Esophagus squamous epithelium (tissue), 5 donors: ENCODE data around the gene UBE2H. TPM values are rescaled to one million over a fixed set of nuclear protein-coding genes. Genes with fewer than 3 reads are reported as not detected.

Experiments used
- DNase-seq: peaks from one replicate; lab custom pipeline; 2025; lab: John Stamatoyannopoulos, UW
- H3K27ac ChIP-seq, 4 donors: fragments of 200-600 bp; sonication (generic); one replicate each; pipeline ENCODE4 v1.5.1; 2016 to 2019; ENCODE audit warnings: mild to moderate bottlenecking in 1 of 4
- H3K27me3 ChIP-seq, 4 donors: fragments of 200-600 bp; sonication (generic); 1 replicate in 3 of 4; 2 replicates in 1 of 4; pipeline versions ENCODE4 v1.5.1 to v1.6.0; 2017 to 2021; ENCODE audit warnings: antibody characterized with exemption in 1 of 4
- H3K36me3 ChIP-seq, 3 donors: fragments of 200-600 bp; sonication (generic); one replicate each; pipeline ENCODE4 v1.5.1; 2016 to 2019
- H3K4me1 ChIP-seq, 3 donors: fragments of 200-600 bp; sonication (generic); one replicate each; pipeline ENCODE4 v1.5.1; 2017 to 2019
- H3K4me3 ChIP-seq, 4 donors: fragments of 200-600 bp; sonication (generic); 1 replicate in 3 of 4; 2 replicates in 1 of 4; pipeline ENCODE4 v1.5.1; 2016 to 2019; ENCODE audit warnings: mild to moderate bottlenecking in 2 of 4, moderate library complexity in 1 of 4
- H3K9me3 ChIP-seq, 3 donors: fragments of 200-600 bp; sonication (generic); one replicate each; pipeline ENCODE4 v1.5.1; 2016 to 2019
- CTCF ChIP-seq, 6 experiments: fragments of 450-650 bp in 4 of 6; fragments of 200-600 bp in 2 of 6; sonication (generic) in 2 of 6; IDR thresholded peaks; one replicate each; pipeline ENCODE4 v1.5.1; 2016 to 2019; ENCODE audit warnings: antibody characterized with exemption in 6 of 6, mild to moderate bottlenecking in 4 of 6, moderate library complexity in 4 of 6
- POLR2A ChIP-seq, 4 donors: fragments of 450-650 bp; IDR thresholded peaks; one replicate each; pipeline ENCODE4 v1.6.1; 2017; ENCODE audit warnings: antibody characterized with exemption in 4 of 4, mild to moderate bottlenecking in 4 of 4, moderate library complexity in 3 of 4
- WGBS, 2 donors: methylation state at CpG; one replicate each; pipeline ENCODE4 v1.1.5; 2018; 5-methylcytosine and 5-hydroxymethylcytosine counted together
- intact Hi-C: fragments of 100-400 bp; cut with DNase I; formaldehyde crosslinking; loops from one replicate; pipeline ENCODE4 v1.15.0; 2022
- small RNA-seq, 4 donors: library from RNA; depleted of rRNA; stranded (forward); fragments of <200 nt; gene quantifications; one replicate each; pipeline ENCODE3, GENCODE V24; 2016
- total RNA-seq, 4 donors: library from RNA; depleted of rRNA; stranded (reverse); fragments of >200 nt; gene quantifications; one replicate each; pipeline ENCODE4 v1.1.0, GENCODE V29; 2016
- donor health status: DM: yes; HTN: yes; CAD: no.

Gene UBE2H
- total RNA-seq, 4 donors from 2014 or later = 60.1 to 113 (median 88.7) TPM

- WGBS, 2 donors = 3 to 12% methylated on average over 22 to 36 of the region's 42 CpGs
- TF ChIP-seq CTCF (IDR thresholded peaks at IDR 0.05) (no peak), POLR2A (IDR thresholded peaks at IDR 0.05) (no peak)
- DNase-seq = no peak
- Histone ChIP-seq H3K36me3 (no peaks in the 10 kb centered on the region), H3K27me3 (peaks cover 44 to 100% (median 76%) of the 10 kb centered on the region in 4 donors), H3K4me3 (no peak overlapping the region), H3K27ac (no peak overlapping the region), H3K9me3 (no peaks in the 10 kb centered on the region), H3K4me1 (peaks cover 55 to 80% (median 63%) of the 10 kb centered on the region in 3 donors)
- intact Hi-C loops = no loop called here
Observed at GRCh38 chr7:129782818-129783583, 169.8 kb downstream of the UBE2H start.

GRCh38 chr7:129781928-129782817, 170.6 kb downstream of the UBE2H start:
- no peak for TF ChIP-seq CTCF (IDR thresholded peaks at IDR 0.05)
- TF ChIP-seq POLR2A (IDR thresholded peaks at IDR 0.05) = no peak
- H3K4me3 ChIP-seq = peak overlapping the region; percentile 0 to 77 (median 44)
- no peak overlapping the region for H3K27ac ChIP-seq
- intact Hi-C loops = no loop called here
- DNase-seq = no peak
- no peaks in the 10 kb centered on the region for H3K9me3 ChIP-seq
- peaks cover 55 to 81% (median 63%) of the 10 kb centered on the region in 3 donors for H3K4me1 ChIP-seq
- 3 to 5% methylated on average over 16 to 21 of the region's 73 CpGs for WGBS, 2 donors
- H3K36me3 ChIP-seq = no peaks in the 10 kb centered on the region
- peaks cover 44 to 100% (median 78%) of the 10 kb centered on the region in 4 donors for H3K27me3 ChIP-seq

- peak overlapping the region in 1 of 4 donors; percentile 91 for H3K27ac ChIP-seq
- no peaks in the 10 kb centered on the region for H3K36me3 ChIP-seq
- peak overlapping the region; percentile 67 to 77 (median 70) for H3K4me3 ChIP-seq
- WGBS, 2 donors = 1% methylated on average over 13 to 25 of the region's 55 CpGs
- no peaks in the 10 kb centered on the region for H3K9me3 ChIP-seq
- no peak for TF ChIP-seq CTCF (IDR thresholded peaks at IDR 0.05)
- TF ChIP-seq POLR2A (IDR thresholded peaks at IDR 0.05) = no peak
- peaks cover 55 to 81% (median 63%) of the 10 kb centered on the region in 3 donors for H3K4me1 ChIP-seq
- DNase-seq = no peak
- H3K27me3 ChIP-seq = peaks cover 44 to 100% (median 72%) of the 10 kb centered on the region in 4 donors
- intact Hi-C loops = no loop called here
Observed at GRCh38 chr7:129780974-129781927, 171.5 kb downstream of the UBE2H start.

Small RNA genes within 50 kb of the gene (small RNA-seq; reads per million reads assigned to genes)
- gene RF00019 = 0 reads per million in 4 donors

Other genes starting within 250 kb of the UBE2H start
- gene ZC3HC1, start 98.4 kb upstream of the UBE2H start, total RNA-seq = 1 to 10 TPM; 5.6 to 9.3 (median 8.9) TPM
- 10 to 100 TPM; 11.9 to 17.5 (median 15.7) TPM for gene KLHDC10, start 117.6 kb upstream of the UBE2H start, total RNA-seq